ENCODE results near the gene PPARG.
"Not testable (repeated sequence)": the region's sequence is repeated elsewhere in the genome, so short reads cannot be mapped to it uniquely, and the experiment has no call there.

PPARG gene

GRCh38 chr3:12456441-12456840, 167.6 kb downstream of the PPARG start:
- H3K27me3 ChIP-seq (ENCODE audit: insufficient read depth, poor library complexity, severe bottlenecking), result no peaks in the 10 kb centered on the region
- TF ChIP-seq POLR2AphosphoS5 (IDR thresholded peaks at IDR 0.05; ENCODE audit: low read depth), result no peak
- TF ChIP-seq SPI1 (IDR thresholded peaks at IDR 0.05; ENCODE audit: borderline replicate concordance, low read depth), result no peak
- TF ChIP-seq CTCF (IDR thresholded peaks at IDR 0.05; ENCODE audit: insufficient read depth, low read length), result no peak
- no peak for TF ChIP-seq GABPA (IDR thresholded peaks at IDR 0.05; ENCODE audit: low read depth)
- TF ChIP-seq REST (IDR thresholded peaks at IDR 0.05; ENCODE audit: insufficient replicate concordance, low read depth), result no peak
- no peak for DNase-seq (ENCODE audit: low read depth in 1 of 2, low spot score in 1 of 2)
- H3K27ac ChIP-seq (replicated peaks), result no peak overlapping the region
- no peak overlapping the region for H3K4me3 ChIP-seq (replicated peaks; ENCODE audit: insufficient read depth, low read length)

GRCh38 chr3:12457380-12457779, 168.5 kb downstream of the PPARG start:
- H3K27ac ChIP-seq (replicated peaks); DNase-seq (ENCODE audit: low read depth in 1 of 2, low spot score in 1 of 2); H3K27me3 ChIP-seq (ENCODE audit: insufficient read depth, poor library complexity, severe bottlenecking); H3K4me3 ChIP-seq (replicated peaks; ENCODE audit: insufficient read depth, low read length): not testable (repeated sequence)

- TF ChIP-seq CTCF (IDR thresholded peaks at IDR 0.05; ENCODE audit: insufficient read depth, low read length) (peak; percentile 27), POLR2AphosphoS5 (IDR thresholded peaks at IDR 0.05; ENCODE audit: low read depth) (0 out of 2 replicates have a peak, but pooled peaks have one; percentile 26), SPI1 (IDR thresholded peaks at IDR 0.05; ENCODE audit: borderline replicate concordance, low read depth) (no peak; the same call in 1 of the 2 replicates)
- peak; percentile 84 to 94 for DNase-seq (ENCODE audit: low read depth in 1 of 2, low spot score in 1 of 2)
- Histone ChIP-seq H3K27me3 (ENCODE audit: insufficient read depth, poor library complexity, severe bottlenecking) (no peaks in the 10 kb centered on the region), H3K27ac (replicated peaks) (peak overlapping the region; percentile 43), H3K4me3 (replicated peaks; ENCODE audit: insufficient read depth, low read length) (no peak overlapping the region)
Measured at GRCh38 chr3:12458901-12459300, 170.0 kb downstream of the PPARG start.

GRCh38 chr3:12460127-12460526, 171.3 kb downstream of the PPARG start:
- no peak for DNase-seq (ENCODE audit: low read depth in 1 of 2, low spot score in 1 of 2)
- Histone ChIP-seq H3K27ac (replicated peaks) (no peak overlapping the region), H3K27me3 (ENCODE audit: insufficient read depth, poor library complexity, severe bottlenecking) (no peaks in the 10 kb centered on the region), H3K4me3 (replicated peaks; ENCODE audit: insufficient read depth, low read length) (no peak overlapping the region)
- TF ChIP-seq POLR2AphosphoS5 (IDR thresholded peaks at IDR 0.05; ENCODE audit: low read depth), result no peak
- TF ChIP-seq GABPA (IDR thresholded peaks at IDR 0.05; ENCODE audit: low read depth), result no peak
- no peak for TF ChIP-seq REST (IDR thresholded peaks at IDR 0.05; ENCODE audit: insufficient replicate concordance, low read depth)
- no peak for TF ChIP-seq CTCF (IDR thresholded peaks at IDR 0.05; ENCODE audit: insufficient read depth, low read length)
- TF ChIP-seq SPI1 (IDR thresholded peaks at IDR 0.05; ENCODE audit: borderline replicate concordance, low read depth), result no peak
